HepG2 (cell line): ENCODE measurements around the gene CNBD2. TPM values are rescaled to one million over a fixed set of nuclear protein-coding genes. Genes with fewer than 3 reads are reported as not detected.
A peak's percentile ranks its signal among the peaks of the same experiment; 100 is the strongest.

ENCODE experiments used
- ARID3A ChIP-seq: IDR thresholded peaks from 2 replicates; pipeline ENCODE4 v1.6.1; 2012; ENCODE audit warnings: low read depth, low read length, improper control_type of control experiment
- ARNT ChIP-seq: fragments of 450-650 bp; IDR thresholded peaks from 2 replicates; pipeline ENCODE4 v1.6.1; 2017
- ATF1 ChIP-seq: IDR thresholded peaks from 2 replicates; pipeline ENCODE4 v1.6.1; 2016; ENCODE audit warnings: mild to moderate bottlenecking, control low read depth
- FIP1L1 ChIP-seq: fragments of 200-400 bp; formaldehyde crosslinking; IDR thresholded peaks from 2 replicates; pipeline ENCODE4 v1.6.1; 2018; ENCODE audit warnings: low read depth, mild to moderate bottlenecking, low read length, moderate library complexity, borderline replicate concordance; ENCODE audit not compliant: insufficient read depth
- HMG20B ChIP-seq: conservative IDR thresholded peaks from 2 replicates; pipeline ENCODE4 v1.6.1; 2016; ENCODE audit warnings: missing genetic modification reagents, missing compliant biosample characterization
- LCORL ChIP-seq, 2 experiments: fragments of 450-650 bp in 1 of 2; sonication (generic) in 1 of 2; formaldehyde crosslinking in 1 of 2; IDR thresholded peaks; 2 replicates each; pipeline versions ENCODE4 v1.5.0 to v1.6.1; 2017 to 2020; ENCODE audit warnings: antibody characterized with exemption in 1 of 2, missing genetic modification reagents in 1 of 2
- MLX ChIP-seq: IDR thresholded peaks from 2 replicates; pipeline ENCODE4 v1.6.1; 2016
- PITX1 ChIP-seq: sonication (generic); formaldehyde crosslinking; IDR thresholded peaks from 2 replicates; pipeline ENCODE4 v1.5.1; 2020; ENCODE audit warnings: mild to moderate bottlenecking, missing genetic modification reagents
- RBFOX2 ChIP-seq: fragments of 200-400 bp; formaldehyde crosslinking; IDR thresholded peaks from 2 replicates; pipeline ENCODE4 v1.6.1; 2017; ENCODE audit warnings: low read depth, mild to moderate bottlenecking, low read length
- SIN3B ChIP-seq: fragments of 150-350 bp; IDR thresholded peaks from 2 replicates; pipeline ENCODE4 v1.6.1; 2014; ENCODE audit warnings: low read length
- SNAPC2 ChIP-seq: sonication (generic); formaldehyde crosslinking; IDR thresholded peaks from 2 replicates; pipeline ENCODE4 v1.8.1; 2022; ENCODE audit warnings: mild to moderate bottlenecking, missing genetic modification reagents
- SOX6 ChIP-seq, 2 experiments: fragments of 450-650 bp in 1 of 2; sonication (generic) in 1 of 2; formaldehyde crosslinking in 1 of 2; IDR thresholded peaks; 2 replicates each; pipeline versions ENCODE4 v1.4.0 to v1.6.1; 2017 to 2020; ENCODE audit warnings: antibody characterized with exemption in 1 of 2, mild to moderate bottlenecking in 1 of 2, missing genetic modification reagents in 1 of 2
- TEAD2 ChIP-seq: sonication (generic); formaldehyde crosslinking; IDR thresholded peaks from 2 replicates; pipeline ENCODE4 v1.9.0; 2021; ENCODE audit warnings: missing genetic modification reagents
- TSC22D2 ChIP-seq: sonication (generic); formaldehyde crosslinking; IDR thresholded peaks from 2 replicates; pipeline ENCODE4 v1.5.1; 2020; ENCODE audit warnings: missing genetic modification reagents, mild to moderate bottlenecking, borderline replicate concordance
- ZC3H4 ChIP-seq: sonication (generic); formaldehyde crosslinking; IDR thresholded peaks from 2 replicates; pipeline ENCODE4 v1.4.0; 2020; ENCODE audit warnings: missing genetic modification reagents, borderline replicate concordance
- ZFP36L1 ChIP-seq: sonication (generic); formaldehyde crosslinking; IDR thresholded peaks from 2 replicates; pipeline ENCODE4 v1.8.0; 2022; ENCODE audit warnings: mild to moderate bottlenecking, missing genetic modification reagents, moderate library complexity
- ZNF503 ChIP-seq: sonication (generic); formaldehyde crosslinking; IDR thresholded peaks from 2 replicates; pipeline ENCODE4 v1.4.0; 2020; ENCODE audit warnings: missing genetic modification reagents
- ZNF547 ChIP-seq: sonication (generic); formaldehyde crosslinking; IDR thresholded peaks from 2 replicates; pipeline ENCODE4 v1.5.1; 2020; ENCODE audit warnings: mild to moderate bottlenecking, missing genetic modification reagents
- ZNF639 ChIP-seq: conservative IDR thresholded peaks from 2 replicates; pipeline ENCODE4 v1.6.1; 2018; ENCODE audit warnings: missing genetic modification reagents
- ZNF775 ChIP-seq: sonication (generic); formaldehyde crosslinking; IDR thresholded peaks from 2 replicates; pipeline ENCODE4 v1.4.0; 2020; ENCODE audit warnings: missing genetic modification reagents, mild to moderate bottlenecking, moderate library complexity, borderline replicate concordance
- ZNF784 ChIP-seq: sonication (generic); formaldehyde crosslinking; IDR thresholded peaks from 2 replicates; pipeline ENCODE4 v1.5.1; 2020; ENCODE audit warnings: missing genetic modification reagents, mild to moderate bottlenecking, borderline replicate concordance
- polyA plus RNA-seq, 8 experiments: library from polyadenylated mRNA; depleted of rRNA in 3 of 8; stranded (reverse) in 7 of 8; unstranded in 1 of 8; fragments of >200 nt; fragmentation: Illumina TruSeq in 4 of 8; extraction: Trizol in 4 of 8; gene quantifications; 2 replicates each; pipeline versions ENCODE4 v1.2.1 to v1.2.3, GENCODE V29; 2011 to 2016; ENCODE audit warnings: low read depth in 4 of 8, missing spikeins in 1 of 8, mixed read lengths in 1 of 8; ENCODE audit not compliant: insufficient read depth in 1 of 8
- total RNA-seq, 5 experiments: library from RNA; depleted of rRNA; stranded (reverse); fragments of >200 nt; fragmentation: Illumina TruSeq; extraction: Trizol; gene quantifications; 2 replicates each; pipeline ENCODE4 v1.2.3, GENCODE V29; 2016; ENCODE audit warnings: low read depth in 1 of 5

Gene CNBD2
- total and polyA plus RNA-seq, 2 of the 13 experiments (the other 11 are each of a cell fraction or from before 2014, with no cell fraction given): 12.4 to 22.8 TPM

- TF ChIP-seq ZNF547 (CRISPR knock-in tag) (peak; percentile 94), PITX1 (CRISPR knock-in tag) (peak; percentile 93), ARNT (no peak), SNAPC2 (CRISPR knock-in tag) (peak; percentile 97), ZFP36L1 (peak; percentile 84), ARID3A (peak; percentile 24; the same call in 1 of the 2 replicates), FIP1L1 (peak; percentile 81; the same call in 1 of the 2 replicates), TSC22D2 (peak; percentile 80), ZC3H4 (CRISPR knock-in tag) (peak; percentile 81), SOX6 (IDR thresholded peaks at IDR 0.05) (no peak), SOX6 (CRISPR knock-in tag; IDR thresholded peaks at IDR 0.05) (peak; percentile 81), TEAD2 (CRISPR knock-in tag) (no peak; the same call in 1 of the 2 replicates), RBFOX2 (peak; percentile 100), ATF1 (CRISPR knock-in tag) (no peak), HMG20B (CRISPR knock-in tag) (peak; percentile 69), MLX (CRISPR knock-in tag) (peak; percentile 60), LCORL (IDR thresholded peaks at IDR 0.05) (no peak), LCORL (CRISPR knock-in tag; IDR thresholded peaks at IDR 0.05) (peak; percentile 89), ZNF775 (CRISPR knock-in tag) (peak; percentile 95), SIN3B (no peak; the same call in 1 of the 2 replicates), ZNF784 (CRISPR knock-in tag) (peak; percentile 87), ZNF503 (CRISPR knock-in tag) (peak; percentile 58; the same call in 1 of the 2 replicates), ZNF639 (CRISPR knock-in tag) (peak; percentile 74; the same call in 1 of the 2 replicates)
These were observed 82.3 kb downstream of the CNBD2 start (continued) for GRCh38 chr20:36050436-36051317.
